ENCODE results near the gene RAB3IP.
A peak's percentile ranks its signal among the peaks of the same experiment; 100 is the strongest.
"Not testable (repeated sequence)": the region's sequence is repeated elsewhere in the genome, so short reads cannot be mapped to it uniquely, and the experiment has no call there.

RAB3IP gene

GRCh38 chr12:69837657-69838415, 99.2 kb downstream of the RAB3IP start:
- Histone ChIP-seq H3K4me1 (ENCODE audit: control insufficient read depth, insufficient read depth, low read length) (no peaks in the 10 kb centered on the region), H3K36me3 (ENCODE audit: control insufficient read depth, insufficient read depth, low read length) (no peaks in the 10 kb centered on the region), H3K9me3 (ENCODE audit: control insufficient read depth, insufficient read depth, low read length) (no peaks in the 10 kb centered on the region), H3K9ac (ENCODE audit: low read depth, low read length) (no peak overlapping the region), H3K27me3 (ENCODE audit: control insufficient read depth, insufficient read depth, low read length) (no peaks in the 10 kb centered on the region), H3K4me3 (ENCODE audit: low read depth, low read length) (no peak overlapping the region)

- H3K27me3 ChIP-seq (ENCODE audit: control insufficient read depth, insufficient read depth, low read length) = no peaks in the 10 kb centered on the region
- H3K36me3 ChIP-seq (ENCODE audit: control insufficient read depth, insufficient read depth, low read length) = no peaks in the 10 kb centered on the region
- H3K4me1 ChIP-seq (ENCODE audit: control insufficient read depth, insufficient read depth, low read length) = no peaks in the 10 kb centered on the region
- H3K9ac ChIP-seq (ENCODE audit: low read depth, low read length) = no peak overlapping the region
- H3K4me3 ChIP-seq (ENCODE audit: low read depth, low read length) = no peak overlapping the region
- no peaks in the 10 kb centered on the region for H3K9me3 ChIP-seq (ENCODE audit: control insufficient read depth, insufficient read depth, low read length)
Observed at GRCh38 chr12:69840727-69841126, 102.1 kb downstream of the RAB3IP start.

GRCh38 chr12:69843608-69844007, 104.9 kb downstream of the RAB3IP start:
- no peaks in the 10 kb centered on the region for H3K9me3 ChIP-seq (ENCODE audit: control insufficient read depth, insufficient read depth, low read length)
- H3K36me3 ChIP-seq (ENCODE audit: control insufficient read depth, insufficient read depth, low read length) = no peaks in the 10 kb centered on the region
- H3K9ac ChIP-seq (ENCODE audit: low read depth, low read length) = no peak overlapping the region
- no peaks in the 10 kb centered on the region for H3K4me1 ChIP-seq (ENCODE audit: control insufficient read depth, insufficient read depth, low read length)
- H3K27me3 ChIP-seq (ENCODE audit: control insufficient read depth, insufficient read depth, low read length) = no peaks in the 10 kb centered on the region
- H3K4me3 ChIP-seq (ENCODE audit: low read depth, low read length) = no peak overlapping the region

- Histone ChIP-seq H3K9me3 (ENCODE audit: control insufficient read depth, insufficient read depth, low read length) (no peaks in the 10 kb centered on the region), H3K27me3 (ENCODE audit: control insufficient read depth, insufficient read depth, low read length) (no peaks in the 10 kb centered on the region), H3K4me1 (ENCODE audit: control insufficient read depth, insufficient read depth, low read length) (no peaks in the 10 kb centered on the region), H3K4me3 (ENCODE audit: low read depth, low read length) (no peak overlapping the region), H3K9ac (ENCODE audit: low read depth, low read length) (no peak overlapping the region), H3K36me3 (ENCODE audit: control insufficient read depth, insufficient read depth, low read length) (no peaks in the 10 kb centered on the region)
Observed at GRCh38 chr12:69844416-69844815, 105.8 kb downstream of the RAB3IP start.

GRCh38 chr12:69844836-69845235, 106.2 kb downstream of the RAB3IP start:
- Histone ChIP-seq H3K4me1 (ENCODE audit: control insufficient read depth, insufficient read depth, low read length) (no peaks in the 10 kb centered on the region), H3K36me3 (ENCODE audit: control insufficient read depth, insufficient read depth, low read length) (no peaks in the 10 kb centered on the region), H3K4me3 (ENCODE audit: low read depth, low read length) (no peak overlapping the region), H3K9ac (ENCODE audit: low read depth, low read length) (no peak overlapping the region), H3K9me3 (ENCODE audit: control insufficient read depth, insufficient read depth, low read length) (no peaks in the 10 kb centered on the region), H3K27me3 (ENCODE audit: control insufficient read depth, insufficient read depth, low read length) (no peaks in the 10 kb centered on the region)

GRCh38 chr12:69846976-69847375, 108.3 kb downstream of the RAB3IP start:
- H3K36me3 ChIP-seq (ENCODE audit: control insufficient read depth, insufficient read depth, low read length) = no peaks in the 10 kb centered on the region
- no peak overlapping the region for H3K9ac ChIP-seq (ENCODE audit: low read depth, low read length)
- H3K4me1 ChIP-seq (ENCODE audit: control insufficient read depth, insufficient read depth, low read length) = no peaks in the 10 kb centered on the region
- no peaks in the 10 kb centered on the region for H3K9me3 ChIP-seq (ENCODE audit: control insufficient read depth, insufficient read depth, low read length)
- no peak overlapping the region for H3K4me3 ChIP-seq (ENCODE audit: low read depth, low read length)
- H3K27me3 ChIP-seq (ENCODE audit: control insufficient read depth, insufficient read depth, low read length) = no peaks in the 10 kb centered on the region

- no peaks in the 10 kb centered on the region for H3K27me3 ChIP-seq (ENCODE audit: control insufficient read depth, insufficient read depth, low read length)
- no peaks in the 10 kb centered on the region for H3K36me3 ChIP-seq (ENCODE audit: control insufficient read depth, insufficient read depth, low read length)
- no peak overlapping the region for H3K4me3 ChIP-seq (ENCODE audit: low read depth, low read length)
- no peaks in the 10 kb centered on the region for H3K4me1 ChIP-seq (ENCODE audit: control insufficient read depth, insufficient read depth, low read length)
- no peak overlapping the region for H3K9ac ChIP-seq (ENCODE audit: low read depth, low read length)
- no peaks in the 10 kb centered on the region for H3K9me3 ChIP-seq (ENCODE audit: control insufficient read depth, insufficient read depth, low read length)
Observed at GRCh38 chr12:69851976-69852375, 113.3 kb downstream of the RAB3IP start.

GRCh38 chr12:69853176-69853961, 114.7 kb downstream of the RAB3IP start:
- H3K4me3 ChIP-seq (ENCODE audit: low read depth, low read length); H3K36me3 ChIP-seq (ENCODE audit: control insufficient read depth, insufficient read depth, low read length); H3K9me3 ChIP-seq (ENCODE audit: control insufficient read depth, insufficient read depth, low read length); H3K4me1 ChIP-seq (ENCODE audit: control insufficient read depth, insufficient read depth, low read length); H3K27me3 ChIP-seq (ENCODE audit: control insufficient read depth, insufficient read depth, low read length); H3K9ac ChIP-seq (ENCODE audit: low read depth, low read length): not testable (repeated sequence)

GRCh38 chr12:69866698-69867097, 128.0 kb downstream of the RAB3IP start:
- no peaks in the 10 kb centered on the region for H3K9me3 ChIP-seq (ENCODE audit: control insufficient read depth, insufficient read depth, low read length)
- H3K36me3 ChIP-seq (ENCODE audit: control insufficient read depth, insufficient read depth, low read length) = no peaks in the 10 kb centered on the region
- no peaks in the 10 kb centered on the region for H3K4me1 ChIP-seq (ENCODE audit: control insufficient read depth, insufficient read depth, low read length)

GRCh38 chr12:69868695-69869094, 130.0 kb downstream of the RAB3IP start:
- no peaks in the 10 kb centered on the region for H3K9me3 ChIP-seq (ENCODE audit: control insufficient read depth, insufficient read depth, low read length)
- no peak overlapping the region for H3K4me3 ChIP-seq (ENCODE audit: low read depth, low read length)
- no peaks in the 10 kb centered on the region for H3K27me3 ChIP-seq (ENCODE audit: control insufficient read depth, insufficient read depth, low read length)
- H3K36me3 ChIP-seq (ENCODE audit: control insufficient read depth, insufficient read depth, low read length) = no peaks in the 10 kb centered on the region
- H3K4me1 ChIP-seq (ENCODE audit: control insufficient read depth, insufficient read depth, low read length) = no peaks in the 10 kb centered on the region
- peak overlapping the region; percentile 30 for H3K9ac ChIP-seq (ENCODE audit: low read depth, low read length)

More at GRCh38 chr12:69866698-69867097, 128.0 kb downstream of the RAB3IP start:
- H3K4me3 ChIP-seq (ENCODE audit: low read depth, low read length) = no peak overlapping the region
- H3K9ac ChIP-seq (ENCODE audit: low read depth, low read length) = no peak overlapping the region
- no peaks in the 10 kb centered on the region for H3K27me3 ChIP-seq (ENCODE audit: control insufficient read depth, insufficient read depth, low read length)

- Histone ChIP-seq H3K9me3 (ENCODE audit: control insufficient read depth, insufficient read depth, low read length) (no peaks in the 10 kb centered on the region), H3K9ac (ENCODE audit: low read depth, low read length) (no peak overlapping the region), H3K27me3 (ENCODE audit: control insufficient read depth, insufficient read depth, low read length) (no peaks in the 10 kb centered on the region), H3K4me1 (ENCODE audit: control insufficient read depth, insufficient read depth, low read length) (no peaks in the 10 kb centered on the region), H3K36me3 (ENCODE audit: control insufficient read depth, insufficient read depth, low read length) (no peaks in the 10 kb centered on the region), H3K4me3 (ENCODE audit: low read depth, low read length) (no peak overlapping the region)
Observed at GRCh38 chr12:69872804-69873203, 134.1 kb downstream of the RAB3IP start.

Data from iPS-15b (cell line).